SJSA1 (cell line): ENCODE measurements around the gene OR6J1. TPM values are rescaled to one million over a fixed set of nuclear protein-coding genes. Genes with fewer than 3 reads are reported as not detected.
A peak's percentile ranks its signal among the peaks of the same experiment; 100 is the strongest.
"Not testable (repeated sequence)": the region's sequence is repeated elsewhere in the genome, so short reads cannot be mapped to it uniquely, and the experiment has no call there.

Experiments
- DNase-seq, 2 experiments: peaks; one replicate each; pipeline ENCODE4 v3.0.0-alpha.2; 2015 to 2020; ENCODE audit warnings: low spot score in 2 of 2, low read depth in 1 of 2
- H3K27ac ChIP-seq: fragments of 250-450 bp; sonication (Bioruptor Pico); 2 replicates; pipeline ENCODE4 v1.5.1; 2020; ENCODE audit warnings: mild to moderate bottlenecking, moderate library complexity
- H3K27me3 ChIP-seq: fragments of 250-450 bp; sonication (Bioruptor Pico); replicated peaks from 2 replicates; pipeline ENCODE4 v1.5.1; 2020; ENCODE audit warnings: mild to moderate bottlenecking, moderate library complexity
- H3K36me3 ChIP-seq: fragments of 250-450 bp; sonication (Bioruptor Pico); 2 replicates; pipeline ENCODE4 v1.5.1; 2020; ENCODE audit warnings: mild to moderate bottlenecking
- H3K4me1 ChIP-seq: fragments of 250-450 bp; sonication (Bioruptor Pico); replicated peaks from 2 replicates; pipeline ENCODE4 v1.6.1; 2021; ENCODE audit warnings: mild to moderate bottlenecking
- H3K4me3 ChIP-seq: fragments of 250-450 bp; sonication (Bioruptor Pico); 2 replicates; pipeline ENCODE4 v1.5.1; 2020; ENCODE audit warnings: mild to moderate bottlenecking
- H3K9me3 ChIP-seq: fragments of 250-450 bp; sonication (Bioruptor Pico); replicated peaks from 2 replicates; pipeline ENCODE4 v1.5.1; 2020; ENCODE audit warnings: mild to moderate bottlenecking
- total RNA-seq: library from RNA; depleted of rRNA; stranded (reverse); fragments of >200 nt; shearing (Covaris generic); gene quantifications from 2 replicates; pipeline ENCODE4 v1.2.3, GENCODE V29; 2014

Gene OR6J1
- total RNA-seq, 1 experiment from 2014 or later: not detected

DNA sequence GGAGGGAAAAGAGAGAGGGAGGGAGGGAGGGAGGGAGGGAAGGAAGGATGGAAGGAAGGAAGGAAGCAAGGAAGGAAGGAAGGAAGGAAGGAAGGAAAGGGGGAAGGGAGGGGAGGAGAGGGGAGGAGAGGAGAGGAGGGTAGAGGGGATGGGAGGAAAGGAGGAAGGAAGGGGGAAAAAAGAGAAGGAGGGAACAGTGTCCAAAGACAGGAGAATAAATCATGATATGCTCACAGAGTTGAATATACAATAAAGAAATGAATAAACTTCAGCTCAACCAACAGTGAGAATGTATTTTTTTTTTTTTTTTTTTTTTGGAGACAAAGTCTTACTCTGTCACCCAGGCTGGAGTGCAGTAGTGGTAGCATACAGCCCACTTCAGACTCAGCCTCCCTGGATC lies 4.0 kb downstream of the OR6J1 start:
- no peak for DNase-seq
- H3K4me3 ChIP-seq: no peak overlapping the region
- no peaks in the 10 kb centered on the region for H3K9me3 ChIP-seq
- no peaks in the 10 kb centered on the region for H3K4me1 ChIP-seq
- no peaks in the 10 kb centered on the region for H3K36me3 ChIP-seq
- H3K27me3 ChIP-seq: no peaks in the 10 kb centered on the region
- H3K27ac ChIP-seq: no peak overlapping the region

DNA sequence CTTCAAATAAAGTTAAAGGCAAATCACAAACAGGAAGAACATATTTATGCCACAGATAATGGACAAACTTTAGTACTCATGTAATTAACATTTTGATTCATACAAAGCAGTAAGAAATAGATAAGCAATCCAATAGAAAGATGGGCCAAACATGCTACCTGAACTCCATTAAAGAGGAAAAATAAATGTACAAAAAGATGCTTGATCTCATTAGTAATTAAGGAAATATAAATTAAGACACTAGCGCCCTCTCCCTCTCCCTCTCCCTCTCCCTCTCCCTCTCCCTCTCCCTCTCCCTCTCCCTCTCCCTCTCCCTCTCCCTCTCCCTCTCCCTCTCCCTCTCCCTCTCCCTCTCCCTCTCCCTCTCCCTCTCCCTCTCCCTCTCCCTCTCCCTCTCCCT lies 8.2 kb downstream of the OR6J1 start:
- DNase-seq, H3K27ac ChIP-seq, H3K9me3 ChIP-seq, H3K4me3 ChIP-seq, H3K36me3 ChIP-seq, H3K27me3 ChIP-seq, H3K4me1 ChIP-seq: not testable (repeated sequence)

GRCh38 chr14:22634233-22634900 lies 9.8 kb downstream of the OR6J1 start:
- H3K4me1 ChIP-seq: peaks cover 11% of the 10 kb centered on the region
- no peak for DNase-seq
- no peaks in the 10 kb centered on the region for H3K27me3 ChIP-seq
- H3K9me3 ChIP-seq: no peaks in the 10 kb centered on the region
- no peak overlapping the region for H3K27ac ChIP-seq
- no peaks in the 10 kb centered on the region for H3K36me3 ChIP-seq
- H3K4me3 ChIP-seq: no peak overlapping the region

DNA sequence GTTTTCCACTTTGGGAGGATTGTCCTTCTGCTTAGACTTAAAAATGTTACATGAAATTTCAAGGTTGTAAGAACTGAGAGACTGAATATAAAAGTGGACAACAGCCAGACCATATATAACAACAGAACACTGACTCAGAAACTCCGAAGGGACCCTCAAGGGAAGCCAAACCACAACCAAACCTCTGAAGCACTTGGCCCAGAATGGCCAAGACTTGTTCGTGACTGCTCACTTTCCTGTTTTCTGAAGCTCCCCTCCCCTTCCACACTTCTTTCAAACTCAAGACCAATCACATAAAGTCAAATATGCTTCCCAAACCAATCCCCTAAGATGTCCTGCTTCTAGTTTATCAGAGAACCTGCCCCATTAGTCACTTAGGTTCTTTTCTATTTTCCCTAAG lies 13.7 kb downstream of the OR6J1 start:
- Histone ChIP-seq H3K36me3 (no peaks in the 10 kb centered on the region), H3K4me1 (peaks cover 12% of the 10 kb centered on the region), H3K27ac (no peak overlapping the region; the same call in 1 of the 2 replicates), H3K9me3 (no peaks in the 10 kb centered on the region), H3K27me3 (no peaks in the 10 kb centered on the region), H3K4me3 (no peak overlapping the region)
- peak in 1 of 2 experiments; percentile 43 for DNase-seq

DNA sequence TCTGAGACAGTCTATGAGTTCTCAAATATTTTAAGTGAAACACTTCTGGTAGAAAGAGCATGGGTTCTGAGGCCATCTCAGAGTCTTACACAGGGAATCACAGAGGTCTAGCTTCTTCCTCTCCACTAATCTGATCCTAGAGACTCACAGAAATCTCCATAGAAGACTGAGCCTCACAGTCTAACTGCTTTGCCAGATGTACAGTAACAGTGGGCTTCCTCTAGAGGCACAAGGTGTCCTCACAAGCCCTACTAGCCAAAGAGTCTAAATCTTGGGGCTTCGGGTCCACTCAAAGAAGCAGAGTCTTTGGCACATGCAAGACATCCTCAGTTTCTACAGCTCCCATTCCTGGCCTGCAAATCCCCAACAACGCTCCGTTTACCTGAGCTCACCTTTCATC lies 14.1 kb downstream of the OR6J1 start:
- Histone ChIP-seq H3K27me3 (no peaks in the 10 kb centered on the region), H3K4me1 (peaks cover 12% of the 10 kb centered on the region), H3K36me3 (no peaks in the 10 kb centered on the region), H3K4me3 (no peak overlapping the region), H3K27ac (no peak overlapping the region; the same call in 1 of the 2 replicates), H3K9me3 (no peaks in the 10 kb centered on the region)
- DNase-seq: no peak

GRCh38 chr14:22629361-22629760 lies 14.8 kb downstream of the OR6J1 start:
- Histone ChIP-seq H3K36me3 (no peaks in the 10 kb centered on the region), H3K4me3 (no peak overlapping the region), H3K27ac (no peak overlapping the region), H3K4me1 (peaks cover 12% of the 10 kb centered on the region), H3K9me3 (no peaks in the 10 kb centered on the region), H3K27me3 (no peaks in the 10 kb centered on the region)
- no peak for DNase-seq

DNA sequence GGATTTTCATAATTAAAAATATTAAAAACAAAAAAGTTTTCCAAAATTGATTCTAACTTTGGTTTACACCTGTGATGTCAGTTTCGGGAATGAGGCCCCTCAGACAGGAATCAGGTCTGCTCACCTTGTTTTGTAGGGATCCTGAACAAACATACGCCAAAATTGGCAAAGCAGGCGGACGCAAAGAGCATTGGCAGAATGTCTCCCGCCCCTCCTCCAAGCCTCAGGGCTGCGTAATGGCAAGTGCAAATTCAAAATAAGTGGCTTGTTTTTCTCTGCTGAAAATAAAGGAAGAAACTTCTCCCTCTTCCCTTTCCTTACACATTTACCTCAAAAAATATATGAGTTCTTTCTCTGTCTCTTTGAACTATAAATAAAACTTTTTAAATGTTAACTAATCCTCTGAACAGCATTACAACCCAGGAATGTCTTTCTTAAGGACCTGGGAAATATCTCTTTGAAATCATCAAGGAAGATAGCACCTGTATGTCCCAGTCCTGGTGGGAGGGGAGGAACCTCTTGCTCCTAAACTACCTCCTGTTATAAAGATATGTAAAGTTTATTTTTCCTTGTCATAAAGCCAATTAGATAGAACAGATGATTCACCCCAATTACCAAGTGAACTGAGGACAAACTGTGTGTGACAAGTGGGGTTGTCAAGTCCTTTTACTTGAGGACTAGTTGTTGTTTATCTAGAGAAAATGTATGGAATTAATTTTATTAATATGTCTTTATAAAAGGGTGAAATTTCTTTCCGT lies 16.5 kb downstream of the OR6J1 start:
- no peaks in the 10 kb centered on the region for H3K9me3 ChIP-seq
- no peaks in the 10 kb centered on the region for H3K27me3 ChIP-seq
- no peak for DNase-seq
- no peak overlapping the region for H3K27ac ChIP-seq
- H3K36me3 ChIP-seq: no peaks in the 10 kb centered on the region
- H3K4me3 ChIP-seq: no peak overlapping the region
- H3K4me1 ChIP-seq: peaks cover 12% of the 10 kb centered on the region

DNA sequence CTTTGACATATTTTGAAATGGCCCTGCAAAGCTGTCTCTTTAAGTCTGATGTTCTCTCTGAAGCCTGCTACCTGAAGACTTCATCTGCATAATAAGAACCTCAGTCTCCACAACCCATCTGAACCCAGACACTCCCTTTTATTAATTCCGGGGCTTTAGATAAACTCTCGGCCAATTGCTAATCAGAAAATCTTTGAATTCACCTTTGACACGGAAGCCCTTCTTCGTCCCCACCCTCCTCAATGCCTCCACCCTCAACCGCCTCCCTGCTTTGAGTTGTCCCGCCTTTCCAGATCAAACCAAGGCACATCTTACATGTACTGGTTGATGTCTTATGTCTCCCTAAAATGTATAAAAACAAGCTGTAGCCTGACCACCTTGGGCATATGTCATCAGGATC lies 17.6 kb downstream of the OR6J1 start:
- Histone ChIP-seq H3K27me3 (no peaks in the 10 kb centered on the region), H3K27ac (no peak overlapping the region), H3K36me3 (no peaks in the 10 kb centered on the region), H3K4me1 (peaks cover 12% of the 10 kb centered on the region), H3K9me3 (no peaks in the 10 kb centered on the region), H3K4me3 (no peak overlapping the region)
- no peak for DNase-seq

- no peaks in the 10 kb centered on the region for H3K36me3 ChIP-seq
- H3K27me3 ChIP-seq: no peaks in the 10 kb centered on the region
- no peaks in the 10 kb centered on the region for H3K4me1 ChIP-seq
- DNase-seq: no peak
- H3K9me3 ChIP-seq: no peaks in the 10 kb centered on the region
- H3K27ac ChIP-seq: no peak overlapping the region
- H3K4me3 ChIP-seq: no peak overlapping the region
Observed at GRCh38 chr14:22623047-22623446, 21.1 kb downstream of the OR6J1 start.

- Histone ChIP-seq H3K27ac (no peak overlapping the region), H3K9me3 (no peaks in the 10 kb centered on the region), H3K4me1 (no peaks in the 10 kb centered on the region), H3K27me3 (no peaks in the 10 kb centered on the region), H3K4me3 (no peak overlapping the region), H3K36me3 (no peaks in the 10 kb centered on the region)
- DNase-seq: no peak
Observed at GRCh38 chr14:22622255-22622654, 21.9 kb downstream of the OR6J1 start.

DNA sequence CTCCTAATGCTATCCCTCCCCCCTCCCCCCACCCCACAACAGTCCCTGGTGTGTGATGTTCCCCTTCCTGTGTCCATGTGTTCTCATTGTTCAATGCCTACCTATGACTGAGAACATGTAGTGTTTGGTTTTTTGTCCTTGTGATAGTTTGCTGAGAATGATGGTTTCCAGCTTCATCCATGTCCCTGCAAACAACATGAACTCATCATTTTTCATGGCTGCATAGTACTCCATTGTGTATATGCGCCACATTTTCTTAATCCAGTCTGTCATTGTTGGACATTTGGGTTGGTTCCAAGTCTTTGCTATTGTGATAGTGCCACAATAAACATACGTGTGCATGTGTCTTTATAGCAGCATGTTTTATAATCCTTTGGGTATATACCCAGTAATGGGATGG lies 28.4 kb downstream of the OR6J1 start:
- H3K9me3 ChIP-seq, H3K27me3 ChIP-seq, H3K27ac ChIP-seq, H3K4me3 ChIP-seq, DNase-seq: not testable (repeated sequence)
- Histone ChIP-seq H3K36me3 (peaks cover 11% of the 10 kb centered on the region), H3K4me1 (peaks cover 31% of the 10 kb centered on the region)

DNA sequence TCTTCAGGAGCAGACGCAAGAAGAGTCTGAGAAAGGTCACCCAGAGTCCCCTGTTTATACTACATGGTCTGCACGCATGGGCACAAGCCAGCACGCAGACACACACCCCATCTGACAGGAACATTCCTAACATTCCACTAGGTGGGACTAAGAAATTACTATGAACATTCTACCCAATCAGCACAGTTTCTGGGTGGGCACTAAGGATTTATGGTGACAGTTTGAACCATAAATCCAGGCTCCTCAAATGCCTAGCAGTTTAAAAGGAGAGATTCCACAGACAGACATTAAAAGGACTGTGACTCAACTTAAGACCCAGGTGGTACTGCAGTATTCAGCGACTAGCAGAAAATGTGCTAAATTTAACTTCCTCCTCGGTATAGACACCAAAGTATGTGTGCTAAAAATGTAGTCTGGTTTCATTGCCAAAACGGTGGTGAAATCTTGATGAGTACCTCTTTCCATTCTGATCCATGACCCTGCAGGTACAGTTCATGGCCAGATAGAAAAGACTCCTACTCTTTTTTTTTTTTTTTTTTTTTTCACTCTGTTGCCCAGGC lies 29.8 kb downstream of the OR6J1 start:
- peak overlapping the region; percentile 85 for H3K27ac ChIP-seq
- peaks cover 31% of the 10 kb centered on the region for H3K4me1 ChIP-seq
- no peaks in the 10 kb centered on the region for H3K9me3 ChIP-seq
- H3K36me3 ChIP-seq: peaks cover 21% of the 10 kb centered on the region
- no peak overlapping the region for H3K4me3 ChIP-seq
- H3K27me3 ChIP-seq: no peaks in the 10 kb centered on the region
- peak; percentile 93 to 97 for DNase-seq

GRCh38 chr14:22613736-22614239 lies 30.4 kb downstream of the OR6J1 start:
- H3K9me3 ChIP-seq: no peaks in the 10 kb centered on the region
- no peak for DNase-seq
- no peaks in the 10 kb centered on the region for H3K27me3 ChIP-seq
- peak overlapping the region; percentile 85 for H3K27ac ChIP-seq
- no peak overlapping the region for H3K4me3 ChIP-seq
- peaks cover 31% of the 10 kb centered on the region for H3K4me1 ChIP-seq
- H3K36me3 ChIP-seq: peaks cover 21% of the 10 kb centered on the region

- Histone ChIP-seq H3K36me3 (peaks cover 24% of the 10 kb centered on the region), H3K4me3 (no peak overlapping the region), H3K27me3 (no peaks in the 10 kb centered on the region), H3K27ac (peak overlapping the region; percentile 85), H3K9me3 (no peaks in the 10 kb centered on the region), H3K4me1 (peaks cover 31% of the 10 kb centered on the region)
- DNase-seq: peak in 1 of 2 experiments; percentile 20
Observed at GRCh38 chr14:22613106-22613695, 31.0 kb downstream of the OR6J1 start.
